ENCODE measurements around the gene SRPK1. TPM values are rescaled to one million over a fixed set of nuclear protein-coding genes. Genes with fewer than 3 reads are reported as not detected.

SRPK1 gene
- total RNA-seq, 4 donors from 2014 or later, result 72.4 to 137 (median 112) TPM

DNA sequence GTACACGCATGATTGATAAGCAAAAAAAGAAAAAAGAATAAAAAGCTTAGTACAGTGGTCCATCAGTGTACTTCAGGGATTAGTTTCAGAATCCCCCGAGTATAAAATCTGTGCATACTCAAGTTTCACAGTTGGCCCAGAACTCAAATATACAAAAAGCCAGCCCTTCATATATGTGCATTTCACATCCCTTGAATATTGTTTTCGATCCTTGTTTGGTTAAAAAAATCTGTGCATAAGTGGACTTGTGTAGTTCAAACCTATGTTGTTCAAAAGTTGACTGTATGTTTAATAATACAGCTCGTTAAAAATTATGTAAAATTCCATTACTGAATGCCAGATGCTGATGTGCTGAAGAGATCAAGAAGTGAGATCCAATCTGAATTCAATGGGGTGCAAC is 61.5 kb downstream of the SRPK1 start:
- Histone ChIP-seq H3K27ac (no peak overlapping the region), H3K4me3 (no peak overlapping the region), H3K27me3 (no peaks in the 10 kb centered on the region), H3K36me3 (peaks cover 0 to 59% (median 0%) of the 10 kb centered on the region in 3 donors), H3K4me1 (no peaks in the 10 kb centered on the region), H3K9me3 (no peaks in the 10 kb centered on the region)
- TF ChIP-seq POLR2A (IDR thresholded peaks at IDR 0.05), result no peak
- TF ChIP-seq, protein P1, sequence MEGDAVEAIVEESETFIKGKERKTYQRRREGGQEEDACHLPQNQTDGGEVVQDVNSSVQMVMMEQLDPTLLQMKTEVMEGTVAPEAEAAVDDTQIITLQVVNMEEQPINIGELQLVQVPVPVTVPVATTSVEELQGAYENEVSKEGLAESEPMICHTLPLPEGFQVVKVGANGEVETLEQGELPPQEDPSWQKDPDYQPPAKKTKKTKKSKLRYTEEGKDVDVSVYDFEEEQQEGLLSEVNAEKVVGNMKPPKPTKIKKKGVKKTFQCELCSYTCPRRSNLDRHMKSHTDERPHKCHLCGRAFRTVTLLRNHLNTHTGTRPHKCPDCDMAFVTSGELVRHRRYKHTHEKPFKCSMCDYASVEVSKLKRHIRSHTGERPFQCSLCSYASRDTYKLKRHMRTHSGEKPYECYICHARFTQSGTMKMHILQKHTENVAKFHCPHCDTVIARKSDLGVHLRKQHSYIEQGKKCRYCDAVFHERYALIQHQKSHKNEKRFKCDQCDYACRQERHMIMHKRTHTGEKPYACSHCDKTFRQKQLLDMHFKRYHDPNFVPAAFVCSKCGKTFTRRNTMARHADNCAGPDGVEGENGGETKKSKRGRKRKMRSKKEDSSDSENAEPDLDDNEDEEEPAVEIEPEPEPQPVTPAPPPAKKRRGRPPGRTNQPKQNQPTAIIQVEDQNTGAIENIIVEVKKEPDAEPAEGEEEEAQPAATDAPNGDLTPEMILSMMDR (IDR thresholded peaks at IDR 0.05), result no peak
- no peak for DNase-seq

DNA sequence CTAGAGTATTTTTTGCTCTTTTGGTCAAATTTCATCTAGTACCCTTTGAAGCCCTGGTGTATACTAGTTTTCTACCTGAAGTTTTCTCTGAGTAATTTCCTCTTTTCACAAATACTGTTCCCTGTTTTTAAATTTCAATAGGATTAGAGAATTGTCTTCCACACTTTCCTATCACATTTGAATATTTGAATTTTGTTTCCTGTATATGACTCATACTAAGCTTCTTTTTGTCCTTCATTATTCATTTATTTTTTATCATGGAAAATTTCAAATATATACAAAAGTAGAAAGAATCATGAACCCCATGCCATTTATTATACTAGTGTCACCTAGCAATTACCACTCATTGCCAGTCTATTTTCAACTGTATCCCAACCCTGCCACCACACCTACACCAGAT is 63.0 kb downstream of the SRPK1 start:
- peaks cover 0 to 68% (median 0%) of the 10 kb centered on the region in 3 donors for H3K36me3 ChIP-seq
- H3K9me3 ChIP-seq, result no peaks in the 10 kb centered on the region
- no peak for DNase-seq
- H3K4me3 ChIP-seq, result no peak overlapping the region
- no peaks in the 10 kb centered on the region for H3K4me1 ChIP-seq
- TF ChIP-seq, protein P1 (IDR thresholded peaks at IDR 0.05), result no peak
- H3K27ac ChIP-seq, result no peak overlapping the region
- H3K27me3 ChIP-seq, result no peaks in the 10 kb centered on the region

DNA sequence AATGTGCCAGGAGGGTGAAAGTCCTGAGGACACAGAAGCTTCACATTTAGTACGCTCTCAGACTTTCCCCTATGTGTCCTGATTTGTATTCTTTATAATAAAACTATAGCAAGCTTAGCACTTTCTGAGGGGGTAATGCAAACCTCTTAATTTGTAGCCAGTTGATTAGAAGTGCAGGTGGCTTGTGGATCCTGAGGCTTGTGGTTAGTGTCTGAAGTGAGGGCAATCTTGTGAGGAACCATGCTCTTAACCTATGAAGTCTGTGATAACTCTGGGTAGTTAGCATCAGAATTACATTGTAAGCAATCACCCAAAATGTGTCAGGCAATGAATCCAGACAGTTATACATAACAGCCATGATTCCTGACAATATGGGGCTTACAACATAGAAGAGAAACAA is 64.6 kb downstream of the SRPK1 start:
- H3K36me3 ChIP-seq, result peaks cover 0 to 73% (median 0%) of the 10 kb centered on the region in 3 donors
- H3K27me3 ChIP-seq, result no peaks in the 10 kb centered on the region
- TF ChIP-seq, protein P1 (IDR thresholded peaks at IDR 0.05), result no peak
- no peak for TF ChIP-seq POLR2A (IDR thresholded peaks at IDR 0.05)
- no peak overlapping the region for H3K27ac ChIP-seq
- no peak for DNase-seq
- no peak overlapping the region for H3K4me3 ChIP-seq
- no peaks in the 10 kb centered on the region for H3K9me3 ChIP-seq
- H3K4me1 ChIP-seq, result no peaks in the 10 kb centered on the region

DNA sequence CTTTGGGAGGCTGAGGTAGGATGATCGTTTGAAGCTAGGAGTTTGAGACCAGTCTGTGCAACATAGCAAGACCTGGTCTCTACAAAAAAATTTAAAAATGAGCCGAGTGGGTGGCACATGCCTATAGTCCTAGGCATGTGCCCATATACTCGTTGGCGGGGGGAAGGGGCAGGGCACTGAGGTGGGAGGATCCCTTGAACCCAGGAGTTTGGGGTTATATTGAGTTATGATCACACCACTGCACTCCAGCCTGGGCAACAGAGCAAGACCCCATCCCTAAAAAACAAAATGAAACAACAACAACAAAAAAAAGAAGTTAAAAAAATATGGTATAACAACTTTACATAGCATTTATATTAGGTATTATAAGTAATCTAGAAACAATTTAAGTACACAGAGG is 67.9 kb downstream of the SRPK1 start:
- Histone ChIP-seq H3K27ac (no peak overlapping the region), H3K36me3 (peaks cover 0 to 73% (median 0%) of the 10 kb centered on the region in 3 donors), H3K4me3 (no peak overlapping the region), H3K9me3 (peaks cover 0 to 5% (median 0%) of the 10 kb centered on the region in 4 donors), H3K27me3 (no peaks in the 10 kb centered on the region), H3K4me1 (no peaks in the 10 kb centered on the region)
- DNase-seq, result no peak
- TF ChIP-seq, protein P1 (IDR thresholded peaks at IDR 0.05), result no peak
- TF ChIP-seq POLR2A (IDR thresholded peaks at IDR 0.05), result no peak

DNA sequence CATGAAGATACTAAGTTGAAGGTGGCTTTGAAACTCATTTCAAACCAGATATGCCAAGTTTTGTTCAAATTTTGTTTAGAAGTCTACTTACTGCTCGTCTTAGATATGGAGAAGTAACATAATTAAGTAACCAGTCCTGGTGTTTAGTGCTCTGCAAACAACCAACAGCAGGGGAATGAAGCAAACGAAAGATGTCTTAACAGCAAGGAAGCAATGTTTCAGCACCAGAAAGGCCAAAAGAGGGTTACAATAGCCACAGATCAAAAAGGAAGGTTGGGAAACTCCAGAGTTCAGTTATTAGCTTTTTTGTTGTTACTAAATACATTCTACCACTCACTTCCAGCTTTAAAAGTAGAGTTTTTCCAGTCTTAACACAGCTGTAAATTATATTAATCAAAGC is 70.7 kb downstream of the SRPK1 start:
- no peak overlapping the region for H3K27ac ChIP-seq
- no peak for TF ChIP-seq POLR2A (IDR thresholded peaks at IDR 0.05)
- TF ChIP-seq, protein P1 (IDR thresholded peaks at IDR 0.05), result no peak
- DNase-seq, result no peak
- no peaks in the 10 kb centered on the region for H3K27me3 ChIP-seq
- peaks cover 0 to 5% (median 0%) of the 10 kb centered on the region in 4 donors for H3K9me3 ChIP-seq
- peaks cover 0 to 56% (median 0%) of the 10 kb centered on the region in 3 donors for H3K36me3 ChIP-seq
- no peak overlapping the region for H3K4me3 ChIP-seq
- no peaks in the 10 kb centered on the region for H3K4me1 ChIP-seq

DNA sequence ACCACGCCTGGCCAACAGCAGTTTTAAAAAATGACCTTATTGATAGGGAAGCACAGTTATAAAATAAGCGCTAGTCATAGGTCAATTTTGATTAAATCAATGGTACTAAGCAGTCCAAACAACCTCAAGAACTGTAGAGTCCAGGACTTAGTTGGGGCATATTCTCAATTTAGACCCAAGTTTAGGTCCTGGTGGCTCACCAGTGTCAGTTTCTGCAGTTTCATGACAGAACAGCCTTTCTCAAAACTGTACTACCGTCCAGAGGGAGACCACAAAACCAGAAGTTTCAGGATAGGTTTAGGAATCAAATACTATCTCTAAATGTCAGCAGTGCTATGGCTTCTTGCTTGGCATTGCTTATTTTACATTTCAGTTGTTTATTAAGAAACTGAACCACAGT is 76.6 kb downstream of the SRPK1 start:
- TF ChIP-seq, protein P1 (IDR thresholded peaks at IDR 0.05), result no peak
- TF ChIP-seq POLR2A (IDR thresholded peaks at IDR 0.05), result no peak
- no peaks in the 10 kb centered on the region for H3K4me1 ChIP-seq
- H3K9me3 ChIP-seq, result peaks cover 0 to 5% (median 0%) of the 10 kb centered on the region in 4 donors
- no peak overlapping the region for H3K27ac ChIP-seq
- no peak for DNase-seq
- H3K36me3 ChIP-seq, result peaks cover 0 to 57% (median 0%) of the 10 kb centered on the region in 3 donors
- H3K27me3 ChIP-seq, result no peaks in the 10 kb centered on the region
- H3K4me3 ChIP-seq, result no peak overlapping the region

Data from Peyer's patch (tissue), 4 donors.